ENCODE data around the gene KTN1. TPM values are rescaled to one million over a fixed set of nuclear protein-coding genes. Genes with fewer than 3 reads are reported as not detected.
A peak's percentile ranks its signal among the peaks of the same experiment; 100 is the strongest.

The KTN1 gene
- total RNA-seq, 4 donors from 2014 or later, result 81.2 to 193 (median 106) TPM

DNA sequence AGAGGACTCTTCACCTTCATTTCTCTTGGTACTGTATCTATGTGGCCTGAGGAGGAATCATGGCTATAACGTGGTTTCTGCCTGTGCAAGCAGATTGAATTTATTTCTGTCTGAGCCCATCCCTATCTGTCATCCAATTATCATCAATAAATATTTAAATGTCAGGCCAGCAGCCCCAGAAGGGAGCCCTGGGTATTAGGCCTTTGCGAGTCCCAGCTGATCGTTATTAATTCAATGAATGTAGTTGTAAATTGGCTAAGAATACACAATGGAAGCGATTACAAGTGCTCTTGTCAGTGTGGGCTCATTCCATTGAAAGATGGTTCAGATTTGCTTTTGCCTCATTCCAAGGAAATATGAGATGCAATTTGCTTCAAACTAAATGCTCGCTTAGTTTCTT lies 142.0 kb downstream of the KTN1 start:
- no peak for TF ChIP-seq POLR2A (IDR thresholded peaks at IDR 0.05)
- no peak for TF ChIP-seq CTCF (IDR thresholded peaks at IDR 0.05)
- Histone ChIP-seq H3K4me1 (no peaks in the 10 kb centered on the region), H3K9me3 (no peaks in the 10 kb centered on the region), H3K36me3 (no peaks in the 10 kb centered on the region), H3K27me3 (no peaks in the 10 kb centered on the region), H3K27ac (no peak overlapping the region), H3K4me3 (no peak overlapping the region)
- DNase-seq, result no peak

DNA sequence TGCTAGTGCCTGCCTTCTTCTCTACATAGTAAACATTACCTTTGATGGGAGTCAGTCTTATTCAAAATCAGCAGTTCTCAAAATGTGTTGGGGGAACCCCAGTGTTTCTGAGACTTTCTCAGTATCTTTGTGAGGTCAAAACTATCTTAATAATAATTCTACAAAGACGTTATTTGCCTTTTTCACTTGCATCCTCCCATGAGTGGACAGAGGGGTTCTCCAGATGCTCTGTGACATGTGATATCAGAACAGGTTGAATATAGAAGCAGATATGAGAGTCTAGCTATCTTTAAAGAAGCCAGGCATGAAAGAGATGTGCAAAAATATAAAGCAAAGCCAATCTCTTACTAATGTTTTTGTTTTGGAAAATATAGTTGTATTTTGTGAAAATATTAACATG lies 144.7 kb downstream of the KTN1 start:
- no peaks in the 10 kb centered on the region for H3K4me1 ChIP-seq
- TF ChIP-seq CTCF (IDR thresholded peaks at IDR 0.05) (no peak), POLR2A (IDR thresholded peaks at IDR 0.05) (no peak)
- H3K27me3 ChIP-seq, result no peaks in the 10 kb centered on the region
- H3K27ac ChIP-seq, result no peak overlapping the region
- H3K4me3 ChIP-seq, result no peak overlapping the region
- no peaks in the 10 kb centered on the region for H3K36me3 ChIP-seq
- H3K9me3 ChIP-seq, result no peaks in the 10 kb centered on the region
- no peak for DNase-seq

GRCh38 chr14:55730592-55731310 lies 150.7 kb downstream of the KTN1 start:
- Histone ChIP-seq H3K9me3 (no peaks in the 10 kb centered on the region), H3K4me3 (no peak overlapping the region), H3K36me3 (no peaks in the 10 kb centered on the region), H3K27ac (no peak overlapping the region), H3K4me1 (no peaks in the 10 kb centered on the region), H3K27me3 (no peaks in the 10 kb centered on the region)
- DNase-seq, result no peak
- no peak for TF ChIP-seq CTCF (IDR thresholded peaks at IDR 0.05)
- no peak for TF ChIP-seq POLR2A (IDR thresholded peaks at IDR 0.05)

DNA sequence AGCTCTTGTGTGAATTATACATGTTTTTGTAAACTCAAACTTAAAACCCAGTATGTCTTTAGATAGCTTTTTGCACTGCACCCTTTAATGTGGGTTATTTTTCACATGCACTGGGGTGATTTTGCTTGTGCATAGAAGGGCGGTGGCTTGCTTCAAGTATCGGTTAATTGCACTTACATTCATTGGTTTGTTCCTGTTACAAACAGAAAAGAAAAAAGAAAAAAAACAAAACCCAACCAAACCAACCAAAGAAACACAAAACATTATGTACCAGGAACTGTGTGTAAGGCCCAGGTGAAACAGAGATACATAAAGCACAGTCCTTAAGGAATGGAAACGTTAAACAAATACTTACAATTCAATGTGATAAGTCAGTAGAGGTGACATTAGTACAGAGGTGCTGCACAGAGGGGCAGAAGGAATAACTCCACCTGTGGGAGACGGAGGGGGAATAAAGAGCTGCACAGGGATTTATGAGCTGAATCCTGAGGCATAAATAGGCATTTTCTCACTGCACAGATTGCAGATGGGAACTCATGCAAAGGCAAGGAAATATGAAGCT lies 151.4 kb downstream of the KTN1 start:
- H3K4me3 ChIP-seq, result no peak overlapping the region
- no peaks in the 10 kb centered on the region for H3K4me1 ChIP-seq
- H3K27me3 ChIP-seq, result no peaks in the 10 kb centered on the region
- H3K27ac ChIP-seq, result no peak overlapping the region
- no peak for DNase-seq
- no peak for TF ChIP-seq CTCF (IDR thresholded peaks at IDR 0.05)
- TF ChIP-seq POLR2A (IDR thresholded peaks at IDR 0.05), result no peak
- no peaks in the 10 kb centered on the region for H3K9me3 ChIP-seq
- H3K36me3 ChIP-seq, result no peaks in the 10 kb centered on the region

DNA sequence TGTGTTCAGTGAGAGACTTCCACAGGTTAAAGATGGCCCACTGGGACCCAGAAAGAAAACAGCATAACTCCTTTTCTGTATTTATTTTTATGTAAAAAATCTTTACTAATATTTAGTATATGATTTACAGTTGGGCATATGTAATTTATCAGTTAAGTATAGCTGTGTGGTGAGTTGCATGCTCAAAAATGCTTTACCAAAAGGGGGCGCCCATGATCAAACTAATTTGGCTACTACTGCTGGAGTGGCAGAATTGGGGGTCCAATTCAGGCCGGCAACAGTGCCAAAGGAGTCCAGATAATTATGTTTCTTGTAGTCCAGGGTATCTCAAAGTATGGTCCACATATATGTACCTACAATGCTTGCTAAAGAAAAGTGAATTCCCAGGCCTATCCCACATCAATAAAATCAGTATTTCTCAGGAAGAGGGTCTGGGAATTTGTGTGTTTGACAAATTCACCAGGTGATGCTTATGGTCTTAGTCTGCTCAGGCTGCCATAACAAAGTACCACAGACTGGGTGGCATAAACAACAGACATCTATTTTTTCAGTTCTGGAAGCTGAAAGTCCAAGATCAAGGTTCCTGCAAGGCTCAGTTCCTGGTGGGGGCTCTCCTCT lies 152.0 kb downstream of the KTN1 start:
- Histone ChIP-seq H3K36me3 (no peaks in the 10 kb centered on the region), H3K9me3 (no peaks in the 10 kb centered on the region), H3K4me1 (no peaks in the 10 kb centered on the region), H3K4me3 (no peak overlapping the region), H3K27ac (no peak overlapping the region), H3K27me3 (no peaks in the 10 kb centered on the region)
- DNase-seq, result peak in 2 of 3 donors; percentile 26 to 65
- no peak for TF ChIP-seq POLR2A (IDR thresholded peaks at IDR 0.05)
- peak in 4 of 6 experiments; percentile 44 to 66 (median 63) for TF ChIP-seq CTCF (IDR thresholded peaks at IDR 0.05)
